HG03103 (cell line): ENCODE results near the gene C16orf92.

ENCODE experiments used
- ATAC-seq: cut with Tn5 transposase; IDR thresholded peaks from one replicate; pipeline ENCODE4 v1.9.1; 2021; ENCODE audit warnings: low read depth; ENCODE audit not compliant: unreplicated experiment

The C16orf92 gene, protein sequence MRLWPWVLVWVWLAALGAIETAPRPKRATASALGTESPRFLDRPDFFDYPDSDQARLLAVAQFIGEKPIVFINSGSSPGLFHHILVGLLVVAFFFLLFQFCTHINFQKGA

DNA sequence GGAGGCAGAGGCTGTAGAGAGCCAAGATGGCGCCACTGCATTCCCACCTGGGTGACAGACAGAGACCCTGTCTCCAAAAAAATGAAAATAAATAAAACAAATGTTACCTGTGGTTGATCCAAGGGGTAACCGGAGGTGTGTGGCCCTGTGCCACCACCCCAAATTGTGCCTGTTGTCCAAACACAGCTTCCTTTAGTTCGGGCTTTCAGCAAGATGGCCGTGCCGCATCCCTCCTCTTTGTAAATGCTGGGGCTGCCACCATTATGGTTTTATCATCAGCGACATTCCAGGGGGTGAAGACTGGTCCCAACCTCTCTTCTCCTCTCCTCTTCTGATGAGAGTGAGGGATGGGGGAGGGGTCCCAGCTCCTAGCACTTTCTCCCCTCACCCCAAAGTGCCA, at the start of gene C16orf92:
TSS of gene C16orf92 (plus strand) at position 312 of the 400 bp plus-strand sequence. CDS start 143 bp downstream, outside the sequence.
- no peak for ATAC-seq

DNA sequence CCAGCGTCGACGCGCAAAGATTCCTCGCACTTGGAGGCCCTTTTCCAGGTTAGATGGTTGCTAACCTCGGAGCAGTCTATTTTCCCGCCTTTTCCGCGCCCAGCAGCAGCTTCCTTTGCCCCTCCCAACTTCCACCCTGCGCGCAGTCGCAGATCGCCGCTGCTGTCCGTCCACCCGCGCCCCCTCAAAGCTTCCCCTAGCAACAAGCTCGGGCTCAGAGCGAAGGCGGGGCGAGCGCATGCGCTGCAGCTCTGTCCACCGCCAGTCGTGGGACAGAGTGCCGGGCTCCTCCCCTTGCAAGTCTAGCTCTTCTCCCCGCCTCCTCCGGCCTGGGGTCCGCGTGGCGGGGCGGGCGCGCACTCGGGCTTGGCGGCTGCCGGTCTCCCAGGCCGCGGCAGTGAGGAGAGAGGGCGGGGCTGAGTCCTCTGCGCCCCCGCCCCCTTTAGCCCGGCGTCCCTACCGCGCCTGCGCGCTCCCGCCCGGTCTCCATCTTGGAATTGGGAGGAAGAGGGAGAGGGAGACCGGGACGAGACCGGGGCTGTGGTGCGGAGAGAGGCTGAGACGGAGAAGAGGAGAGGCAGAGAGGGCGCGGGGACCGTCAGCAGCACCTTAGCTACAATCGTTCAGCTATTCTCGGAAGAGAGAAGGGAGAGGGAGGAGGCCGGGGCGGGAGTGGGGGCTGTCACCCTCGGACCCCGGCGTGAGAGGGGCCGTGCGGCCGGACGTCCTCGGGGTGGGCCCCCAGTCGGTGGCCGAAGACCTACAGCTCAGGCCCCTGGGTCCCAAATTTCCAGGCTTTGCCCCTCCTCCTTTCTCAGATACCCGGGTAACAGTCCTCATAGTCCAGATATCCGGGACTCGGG, 49.4 kb upstream of the C16orf92 start, which contains the start of gene TAOK2:
TSS of gene TAOK2 (plus strand) at position 485 of the 863 bp plus-strand sequence. CDS start 3,905 bp downstream, outside the sequence.
- peak; percentile 87 for ATAC-seq

DNA sequence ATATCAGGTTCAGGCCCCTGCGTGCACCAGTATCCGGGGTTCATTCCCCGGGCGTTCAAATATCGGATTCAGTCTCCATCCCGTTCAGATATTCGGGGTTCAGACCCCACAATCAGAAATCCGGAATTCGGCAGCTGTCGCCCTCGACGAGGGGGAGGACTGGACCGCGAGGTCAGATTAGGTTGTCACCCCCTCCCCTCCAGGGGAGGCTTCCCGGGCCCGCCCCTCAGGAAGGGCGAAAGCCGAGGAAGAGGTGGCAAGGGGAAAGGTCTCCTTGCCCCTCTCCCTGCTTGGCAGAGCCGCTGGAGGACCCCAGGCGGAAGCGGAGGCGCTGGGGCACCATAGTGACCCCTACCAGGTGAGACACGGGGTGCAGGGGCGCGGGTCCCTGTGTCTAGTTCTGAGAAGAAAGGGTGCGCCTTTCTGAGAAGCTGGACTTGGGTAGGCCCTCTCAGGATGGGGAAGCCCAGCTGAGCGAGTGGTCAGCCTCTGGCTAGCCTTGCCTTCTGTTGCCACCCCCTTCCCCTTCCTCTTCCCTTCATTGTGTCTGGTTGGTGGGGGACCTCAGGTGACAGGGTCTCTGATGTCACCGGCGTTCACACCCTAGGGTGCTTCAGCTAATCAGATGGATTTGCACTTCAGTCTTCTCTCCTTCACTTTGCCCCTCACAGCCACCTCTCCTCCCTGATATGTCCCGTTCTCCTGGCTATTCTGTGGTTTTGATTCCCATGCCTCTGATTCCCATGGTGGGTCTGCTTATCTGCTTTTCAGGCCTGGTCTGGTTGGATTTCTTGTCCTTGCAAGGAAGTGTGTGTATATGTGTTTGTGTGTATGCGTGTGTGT, 48.5 kb upstream of the C16orf92 start:
- ATAC-seq = no peak

DNA sequence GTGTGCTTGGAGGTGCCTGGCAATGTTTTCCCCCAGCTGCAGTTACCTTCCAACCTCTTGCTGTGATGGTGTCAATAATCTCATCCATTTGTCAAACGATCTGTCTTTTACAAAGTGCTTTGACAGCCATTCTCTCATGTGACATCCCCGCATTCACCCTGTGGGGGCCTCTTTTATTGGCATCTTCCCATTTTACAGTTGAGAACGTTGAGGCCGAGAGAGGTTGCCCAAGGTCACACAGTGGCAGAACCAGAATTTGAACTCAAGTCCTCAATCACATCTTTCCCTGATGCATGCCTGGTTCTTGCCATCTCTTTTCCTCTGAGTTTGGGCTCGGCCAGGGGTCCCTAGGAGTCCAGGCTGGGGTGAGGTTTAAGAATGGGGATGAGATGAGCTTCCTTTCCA, 47.9 kb upstream of the C16orf92 start:
- ATAC-seq = no peak

DNA sequence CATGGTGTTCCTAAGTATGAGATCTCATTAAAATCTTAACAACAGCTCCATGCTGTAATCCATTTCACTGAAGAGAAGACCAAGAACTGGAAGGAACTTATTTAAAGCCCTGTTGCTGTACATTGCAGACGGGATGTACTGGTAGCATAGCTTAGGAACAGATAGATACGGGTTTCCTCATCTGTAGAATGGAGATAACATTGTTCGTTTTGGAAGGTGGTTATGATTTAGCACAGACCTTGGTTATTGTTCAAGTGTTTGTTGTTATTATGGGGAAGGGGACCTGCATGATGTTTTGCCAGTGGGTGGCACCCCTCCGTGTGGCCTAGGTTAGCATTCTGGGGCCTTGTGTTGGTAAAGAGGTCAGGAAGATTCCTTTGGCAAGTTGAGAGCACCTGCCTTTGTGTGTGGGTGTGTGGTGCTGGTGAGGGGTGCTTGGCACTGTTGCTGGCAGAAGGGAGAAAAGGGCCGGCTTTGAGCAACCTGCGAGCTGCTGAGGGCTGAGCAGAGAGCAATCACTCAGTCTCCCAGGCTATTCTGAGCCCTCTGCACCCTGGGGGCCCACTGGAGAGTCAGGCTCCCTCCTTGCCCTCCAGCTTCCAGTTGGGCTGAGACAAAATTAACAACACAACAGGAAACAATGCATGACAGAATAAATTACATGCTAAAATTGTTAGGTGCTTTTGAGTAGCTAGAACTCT, 47.0 kb upstream of the C16orf92 start:
- ATAC-seq = no peak

DNA sequence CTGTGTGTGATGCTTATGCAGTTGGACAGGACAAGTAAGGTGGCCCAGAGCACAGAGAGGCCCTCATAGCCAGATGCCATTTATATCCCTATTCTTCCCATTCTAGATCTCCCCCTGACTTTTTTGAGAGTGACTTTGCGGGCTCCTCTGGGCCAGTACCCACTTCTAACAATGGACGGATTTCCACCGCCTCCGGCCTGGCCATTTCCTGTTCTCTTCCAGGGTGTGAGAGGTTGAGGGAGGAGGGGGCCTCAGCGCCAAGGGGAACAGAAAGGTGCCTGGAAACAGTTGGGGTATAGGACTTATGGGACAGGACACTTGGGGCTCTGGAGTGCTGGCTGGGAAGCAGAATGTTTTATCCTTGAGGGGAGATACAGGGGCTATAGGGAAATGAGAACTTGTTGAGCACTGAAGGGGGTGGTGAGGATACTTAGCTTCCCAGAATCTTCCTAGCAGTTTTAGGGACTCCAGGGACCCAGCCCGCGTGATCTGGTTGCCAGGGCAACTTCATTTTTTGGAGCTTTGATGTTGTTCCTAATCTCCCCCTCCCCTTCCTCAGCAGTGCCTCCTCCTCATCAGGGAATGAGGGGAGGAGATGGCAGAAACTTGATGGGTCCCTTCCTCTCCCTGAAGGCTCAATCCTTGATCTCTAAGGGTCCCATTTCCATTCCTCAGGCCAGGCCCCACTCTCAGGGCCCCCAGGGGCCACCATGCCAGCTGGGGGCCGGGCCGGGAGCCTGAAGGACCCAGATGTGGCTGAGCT, 45.8 kb upstream of the C16orf92 start:
- ATAC-seq = no peak

DNA sequence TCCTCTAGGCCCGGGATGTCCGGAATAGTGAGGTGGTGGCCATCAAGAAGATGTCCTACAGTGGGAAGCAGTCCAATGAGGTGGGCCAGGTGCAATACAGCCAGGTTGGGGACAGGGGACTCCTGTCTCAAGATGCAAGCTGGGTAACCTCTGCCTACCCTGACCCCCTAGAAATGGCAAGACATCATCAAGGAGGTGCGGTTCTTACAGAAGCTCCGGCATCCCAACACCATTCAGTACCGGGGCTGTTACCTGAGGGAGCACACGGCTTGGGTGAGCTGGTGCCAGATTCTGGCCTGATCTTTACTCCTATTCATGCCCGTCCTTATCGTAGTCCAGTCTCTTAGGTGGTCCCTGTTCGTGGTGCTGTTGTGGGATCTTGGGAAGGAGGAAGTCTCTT, 44.9 kb upstream of the C16orf92 start:
- ATAC-seq = no peak

DNA sequence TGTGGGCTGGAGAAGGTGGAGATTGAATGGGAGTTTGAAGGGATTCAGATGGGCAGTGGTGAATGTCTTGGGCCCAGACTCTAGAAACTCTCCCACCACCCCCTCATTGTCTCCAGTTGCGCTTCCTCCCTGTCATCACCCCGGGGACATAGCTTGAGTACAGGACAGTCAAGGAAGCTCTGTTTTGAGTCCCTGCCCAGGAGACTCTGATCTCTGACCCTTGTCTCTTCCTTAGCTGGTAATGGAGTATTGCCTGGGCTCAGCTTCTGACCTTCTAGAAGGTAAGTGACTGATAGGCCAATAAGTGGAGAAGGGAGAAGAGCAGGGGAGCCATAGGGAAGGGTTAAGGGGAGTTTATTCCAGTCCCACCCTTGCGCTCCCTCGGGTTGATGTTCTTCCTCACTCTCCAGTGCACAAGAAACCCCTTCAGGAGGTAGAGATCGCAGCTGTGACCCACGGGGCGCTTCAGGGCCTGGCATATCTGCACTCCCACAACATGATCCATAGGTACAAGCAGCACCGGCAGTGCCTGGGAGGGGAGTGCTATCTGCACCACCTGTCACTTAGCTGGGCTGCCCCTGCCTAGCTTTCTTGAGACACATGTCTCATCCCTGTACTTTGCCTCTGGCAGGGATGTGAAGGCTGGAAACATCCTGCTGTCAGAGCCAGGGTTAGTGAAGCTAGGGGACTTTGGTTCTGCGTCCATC, 44.3 kb upstream of the C16orf92 start:
- ATAC-seq = no peak

DNA sequence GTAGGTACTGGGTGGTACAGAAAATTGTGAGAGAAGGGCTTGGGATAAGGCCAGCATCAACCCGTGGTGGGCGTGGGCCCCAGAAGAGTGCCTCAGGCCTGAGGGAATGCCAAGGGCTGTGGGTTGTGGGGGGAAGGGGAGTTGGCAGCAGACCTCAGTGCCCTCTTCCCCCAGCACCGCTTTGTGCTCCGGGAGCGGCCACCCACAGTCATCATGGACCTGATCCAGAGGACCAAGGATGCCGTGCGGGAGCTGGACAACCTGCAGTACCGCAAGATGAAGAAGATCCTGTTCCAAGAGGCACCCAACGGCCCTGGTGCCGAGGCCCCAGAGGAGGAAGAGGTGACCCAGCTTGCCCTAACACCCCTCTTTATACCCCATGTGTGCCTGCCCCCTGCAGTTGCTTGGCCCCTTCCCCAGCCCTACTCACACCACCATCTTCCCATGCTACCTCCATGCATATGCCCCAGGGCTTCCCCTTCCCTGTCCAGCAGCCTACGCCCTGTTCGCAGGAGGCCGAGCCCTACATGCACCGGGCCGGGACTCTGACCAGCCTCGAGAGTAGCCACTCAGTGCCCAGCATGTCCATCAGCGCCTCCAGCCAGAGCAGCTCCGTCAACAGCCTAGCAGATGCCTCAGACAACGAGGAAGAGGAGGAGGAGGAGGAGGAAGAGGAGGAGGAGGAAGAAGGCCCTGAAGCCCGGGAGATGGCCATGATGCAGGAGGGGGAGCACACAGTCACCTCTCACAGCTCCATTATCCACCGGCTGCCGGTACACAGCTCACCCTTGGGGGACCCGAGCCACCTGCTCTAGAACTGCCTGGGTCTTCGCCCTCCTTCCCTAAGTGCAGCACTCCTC, 40.2 kb upstream of the C16orf92 start:
- no peak for ATAC-seq

DNA sequence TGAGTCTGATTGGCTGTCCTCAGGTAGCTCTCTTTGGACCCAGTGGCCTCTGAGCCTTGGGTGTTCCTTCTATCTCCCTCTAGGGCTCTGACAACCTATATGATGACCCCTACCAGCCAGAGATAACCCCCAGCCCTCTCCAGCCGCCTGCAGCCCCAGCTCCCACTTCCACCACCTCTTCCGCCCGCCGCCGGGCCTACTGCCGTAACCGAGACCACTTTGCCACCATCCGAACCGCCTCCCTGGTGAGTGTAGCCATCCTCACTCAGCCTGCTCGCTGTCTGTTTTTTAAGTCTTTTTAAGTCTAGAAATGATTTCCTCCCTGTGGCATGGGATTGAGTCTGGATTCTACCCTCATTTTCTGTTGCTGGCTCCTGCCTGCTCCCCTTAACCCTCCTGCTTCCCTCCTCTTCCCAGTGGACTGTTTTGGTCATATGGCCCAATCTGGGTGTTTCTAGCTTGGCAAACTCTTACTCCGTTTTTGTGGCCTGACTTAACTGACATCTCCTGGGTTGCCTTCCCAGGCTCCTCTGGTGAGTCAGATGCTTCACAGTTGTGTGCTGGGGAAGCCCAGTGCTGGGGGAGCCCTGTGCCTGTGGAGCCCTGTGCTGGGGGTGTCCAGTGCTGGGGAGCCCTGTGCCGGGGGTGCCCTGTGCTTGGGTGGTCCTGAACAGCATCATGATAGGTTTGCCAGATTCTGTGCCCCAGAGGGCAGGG, 39.4 kb upstream of the C16orf92 start:
- ATAC-seq = no peak

DNA sequence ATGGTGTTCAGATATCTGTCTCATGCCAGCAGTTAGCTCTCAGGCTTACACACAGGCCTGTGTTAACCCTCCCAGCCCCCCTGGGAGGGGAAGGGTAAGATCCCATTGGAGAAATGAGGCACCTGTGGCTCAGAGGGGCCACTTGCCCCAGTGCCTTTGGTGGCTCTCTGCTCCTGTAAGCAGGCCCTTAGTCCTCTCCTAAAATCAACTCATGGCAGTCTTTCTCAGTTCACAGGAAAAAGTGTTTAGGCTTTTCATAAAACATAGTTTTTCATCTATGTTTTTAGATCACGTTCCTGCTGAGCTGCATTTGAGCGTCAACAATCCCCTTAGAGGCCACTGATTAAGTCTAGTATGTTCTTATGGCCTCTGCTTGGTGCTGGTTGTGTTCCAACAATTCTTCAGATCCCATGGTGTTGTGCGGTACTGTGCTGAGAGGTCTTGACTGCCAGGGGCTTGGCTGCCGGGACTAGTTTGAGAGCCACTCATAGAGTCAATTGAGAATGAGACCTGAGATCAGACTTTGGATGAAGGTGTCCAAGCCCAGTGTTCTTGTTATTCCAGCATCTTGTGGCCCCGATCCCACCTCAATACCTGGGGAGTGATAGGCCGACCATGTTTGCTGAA, 38.7 kb upstream of the C16orf92 start:
- ATAC-seq = no peak

DNA sequence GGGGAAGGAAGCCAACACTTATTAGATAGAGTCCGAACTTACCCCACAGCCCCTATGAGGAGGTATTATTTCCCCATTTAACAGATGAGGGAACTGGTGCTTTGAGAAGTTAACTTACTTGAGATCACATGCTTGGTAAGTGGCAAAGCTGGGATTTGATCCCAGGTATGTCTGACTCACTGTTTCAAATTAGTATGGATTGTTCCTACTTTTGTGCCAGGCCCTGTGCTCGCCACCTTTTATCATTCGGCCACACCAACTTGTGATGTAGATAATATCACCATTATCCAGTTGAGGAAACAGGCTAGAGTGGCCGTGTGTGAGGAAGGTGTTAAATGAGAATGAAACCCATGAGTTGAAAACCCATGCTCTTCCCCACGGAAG, 38.2 kb upstream of the C16orf92 start:
- no peak for ATAC-seq

DNA sequence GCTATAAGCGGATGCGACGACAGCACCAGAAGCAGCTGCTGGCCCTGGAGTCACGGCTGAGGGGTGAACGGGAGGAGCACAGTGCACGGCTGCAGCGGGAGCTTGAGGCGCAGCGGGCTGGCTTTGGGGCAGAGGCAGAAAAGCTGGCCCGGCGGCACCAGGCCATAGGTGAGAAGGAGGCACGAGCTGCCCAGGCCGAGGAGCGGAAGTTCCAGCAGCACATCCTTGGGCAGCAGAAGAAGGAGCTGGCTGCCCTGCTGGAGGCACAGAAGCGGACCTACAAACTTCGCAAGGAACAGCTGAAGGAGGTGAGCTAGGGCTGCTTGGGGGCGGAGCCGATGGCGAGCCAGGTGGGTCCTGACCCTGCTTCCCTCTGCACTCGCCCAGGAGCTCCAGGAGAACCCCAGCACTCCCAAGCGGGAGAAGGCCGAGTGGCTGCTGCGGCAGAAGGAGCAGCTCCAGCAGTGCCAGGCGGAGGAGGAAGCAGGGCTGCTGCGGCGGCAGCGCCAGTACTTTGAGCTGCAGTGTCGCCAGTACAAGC, 37.7 kb upstream of the C16orf92 start:
- ATAC-seq = no peak

DNA sequence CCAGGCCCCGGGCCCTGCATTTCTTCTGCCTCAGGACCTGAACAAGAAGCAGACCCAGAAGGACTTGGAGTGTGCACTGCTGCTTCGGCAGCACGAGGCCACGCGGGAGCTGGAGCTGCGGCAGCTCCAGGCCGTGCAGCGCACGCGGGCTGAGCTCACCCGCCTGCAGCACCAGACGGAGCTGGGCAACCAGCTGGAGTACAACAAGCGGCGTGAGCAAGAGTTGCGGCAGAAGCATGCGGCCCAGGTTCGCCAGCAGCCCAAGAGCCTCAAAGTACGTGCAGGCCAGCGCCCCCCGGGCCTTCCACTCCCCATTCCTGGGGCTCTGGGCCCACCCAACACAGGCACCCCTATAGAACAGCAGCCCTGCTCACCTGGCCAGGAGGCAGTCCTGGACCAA, 36.8 kb upstream of the C16orf92 start:
- ATAC-seq = no peak

DNA sequence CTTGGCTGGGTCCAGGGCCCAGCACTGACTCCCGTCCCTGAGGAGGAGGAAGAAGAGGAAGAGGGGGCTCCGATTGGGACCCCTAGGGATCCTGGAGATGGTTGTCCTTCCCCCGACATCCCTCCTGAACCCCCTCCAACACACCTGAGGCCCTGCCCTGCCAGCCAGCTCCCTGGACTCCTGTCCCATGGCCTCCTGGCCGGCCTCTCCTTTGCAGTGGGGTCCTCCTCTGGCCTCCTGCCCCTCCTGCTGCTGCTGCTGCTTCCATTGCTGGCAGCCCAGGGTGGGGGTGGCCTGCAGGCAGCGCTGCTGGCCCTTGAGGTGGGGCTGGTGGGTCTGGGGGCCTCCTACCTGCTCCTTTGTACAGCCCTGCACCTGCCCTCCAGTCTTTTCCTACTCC, 36.1 kb upstream of the C16orf92 start:
- ATAC-seq = no peak

DNA sequence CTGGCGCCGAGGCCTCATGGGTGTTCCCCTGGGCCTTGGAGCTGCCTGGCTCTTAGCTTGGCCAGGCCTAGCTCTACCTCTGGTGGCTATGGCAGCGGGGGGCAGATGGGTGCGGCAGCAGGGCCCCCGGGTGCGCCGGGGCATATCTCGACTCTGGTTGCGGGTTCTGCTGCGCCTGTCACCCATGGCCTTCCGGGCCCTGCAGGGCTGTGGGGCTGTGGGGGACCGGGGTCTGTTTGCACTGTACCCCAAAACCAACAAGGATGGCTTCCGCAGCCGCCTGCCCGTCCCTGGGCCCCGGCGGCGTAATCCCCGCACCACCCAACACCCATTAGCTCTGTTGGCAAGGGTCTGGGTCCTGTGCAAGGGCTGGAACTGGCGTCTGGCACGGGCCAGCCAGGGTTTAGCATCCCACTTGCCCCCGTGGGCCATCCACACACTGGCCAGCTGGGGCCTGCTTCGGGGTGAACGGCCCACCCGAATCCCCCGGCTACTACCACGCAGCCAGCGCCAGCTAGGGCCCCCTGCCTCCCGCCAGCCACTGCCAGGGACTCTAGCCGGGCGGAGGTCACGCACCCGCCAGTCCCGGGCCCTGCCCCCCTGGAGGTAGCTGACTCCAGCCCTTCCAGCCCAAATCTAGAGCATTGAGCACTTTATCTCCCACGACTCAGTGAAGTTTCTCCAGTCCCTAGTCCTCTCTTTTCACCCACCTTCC, 35.5 kb upstream of the C16orf92 start:
- ATAC-seq = no peak
